H9 (cell line): ENCODE results near the gene DOCK1. TPM values are rescaled to one million over a fixed set of nuclear protein-coding genes. Genes with fewer than 3 reads are reported as not detected.

ENCODE experiments used
- DNase-seq: peaks from one replicate; pipeline ENCODE4 v3.0.0-alpha.2; 2017
- H2AFZ ChIP-seq: one replicate; pipeline ENCODE4 v1.6.1; 2013; ENCODE audit warnings: mild to moderate bottlenecking, low read length, control low read depth, moderate library complexity
- H2AK5ac ChIP-seq: 2 replicates; pipeline ENCODE4 v1.6.1; 2013; ENCODE audit warnings: low read length, control low read depth, mixed read lengths; ENCODE audit not compliant: insufficient read length
- H2BK120ac ChIP-seq: one replicate; pipeline ENCODE4 v1.6.1; 2013; ENCODE audit warnings: low read depth, mild to moderate bottlenecking, low read length, control low read depth, inconsistent platforms; ENCODE audit not compliant: poor library complexity, severe bottlenecking
- H2BK12ac ChIP-seq: 2 replicates; pipeline ENCODE4 v1.6.1; 2013; ENCODE audit warnings: low read length, control low read depth, mixed read lengths, low read depth; ENCODE audit not compliant: insufficient read length
- H2BK15ac ChIP-seq: 2 replicates; pipeline ENCODE4 v1.6.1; 2013; ENCODE audit warnings: low read depth, low read length, control low read depth
- H2BK20ac ChIP-seq: one replicate; pipeline ENCODE4 v1.6.1; 2013; ENCODE audit warnings: low read depth, mild to moderate bottlenecking, low read length, control low read depth, inconsistent platforms; ENCODE audit not compliant: poor library complexity, severe bottlenecking
- H2BK5ac ChIP-seq: 2 replicates; pipeline ENCODE4 v1.6.1; 2013; ENCODE audit warnings: low read length, control low read depth, mixed read lengths; ENCODE audit not compliant: insufficient read length
- H3K14ac ChIP-seq: 2 replicates; pipeline ENCODE4 v1.6.1; 2013; ENCODE audit warnings: low read length, control low read depth; ENCODE audit not compliant: insufficient read depth
- H3K18ac ChIP-seq: 2 replicates; pipeline ENCODE4 v1.6.1; 2013; ENCODE audit warnings: low read depth, mild to moderate bottlenecking, mixed read lengths, low read length, control low read depth; ENCODE audit not compliant: insufficient read length
- H3K23ac ChIP-seq: 2 replicates; pipeline ENCODE4 v1.6.1; 2013; ENCODE audit warnings: low read length, control low read depth, mixed read lengths, low read depth; ENCODE audit not compliant: insufficient read length
- H3K23me2 ChIP-seq: 2 replicates; pipeline ENCODE4 v1.6.1; 2013; ENCODE audit warnings: low read depth, mild to moderate bottlenecking, mixed read lengths, low read length, control low read depth; ENCODE audit not compliant: insufficient read length, poor library complexity, severe bottlenecking
- H3K27ac ChIP-seq: 2 replicates; pipeline ENCODE4 v1.5.1; 2013; ENCODE audit warnings: low read length, control low read depth, mixed read lengths, low read depth; ENCODE audit not compliant: insufficient read length
- H3K27me3 ChIP-seq: 2 replicates; pipeline ENCODE4 v1.6.1; 2013; ENCODE audit warnings: low read length, control low read depth, inconsistent platforms; ENCODE audit not compliant: insufficient read depth
- H3K4ac ChIP-seq: 2 replicates; pipeline ENCODE4 v1.6.1; 2013; ENCODE audit warnings: low read depth, mild to moderate bottlenecking, control low read depth, inconsistent platforms, low read length, moderate library complexity
- H3K4me1 ChIP-seq: 2 replicates; pipeline ENCODE4 v1.6.1; 2013; ENCODE audit warnings: low read length, control low read depth, inconsistent platforms; ENCODE audit not compliant: insufficient read depth
- H3K4me2 ChIP-seq: 2 replicates; pipeline ENCODE4 v1.6.1; 2013; ENCODE audit warnings: low read length, control low read depth, mixed read lengths; ENCODE audit not compliant: insufficient read length, insufficient read depth
- H3K56ac ChIP-seq: 2 replicates; pipeline ENCODE4 v1.6.1; 2013; ENCODE audit warnings: low read depth, mild to moderate bottlenecking, mixed read lengths, low read length, control low read depth; ENCODE audit not compliant: insufficient read length
- H3K79me1 ChIP-seq: 2 replicates; pipeline ENCODE4 v1.6.1; 2013; ENCODE audit warnings: low read depth, mild to moderate bottlenecking, moderate library complexity, low read length, control low read depth, inconsistent platforms; ENCODE audit not compliant: insufficient read depth, poor library complexity, severe bottlenecking
- H3K79me2 ChIP-seq: 2 replicates; pipeline ENCODE4 v1.6.1; 2013; ENCODE audit warnings: low read length, control low read depth, inconsistent platforms; ENCODE audit not compliant: insufficient read depth
- H3K9ac ChIP-seq: 2 replicates; pipeline ENCODE4 v1.6.1; 2013; ENCODE audit warnings: low read length, control low read depth, mixed read lengths; ENCODE audit not compliant: insufficient read length; ENCODE audit errors: extremely low read depth
- H3K9me3 ChIP-seq: one replicate; pipeline ENCODE4 v1.6.1; 2013; ENCODE audit warnings: low read depth, low read length, inconsistent platforms; ENCODE audit not compliant: control insufficient read depth
- H3T11ph ChIP-seq: one replicate; pipeline ENCODE4 v1.6.1; 2013; ENCODE audit warnings: mild to moderate bottlenecking, low read length, control low read depth, inconsistent platforms
- H4K20me1 ChIP-seq: one replicate; pipeline ENCODE4 v1.6.1; 2013; ENCODE audit not compliant: control insufficient read depth, insufficient read length, insufficient read depth
- H4K5ac ChIP-seq: 2 replicates; pipeline ENCODE4 v1.6.1; 2013; ENCODE audit warnings: low read depth, mild to moderate bottlenecking, mixed read lengths, low read length, control low read depth; ENCODE audit not compliant: insufficient read length
- H4K8ac ChIP-seq: replicated peaks from 2 replicates; pipeline ENCODE4 v1.6.1; 2013; ENCODE audit warnings: low read length, control low read depth, mixed read lengths, low read depth; ENCODE audit not compliant: insufficient read length
- H4K91ac ChIP-seq: 2 replicates; pipeline ENCODE4 v1.6.1; 2013; ENCODE audit warnings: low read depth, mild to moderate bottlenecking, moderate library complexity, mixed read lengths, low read length, control low read depth; ENCODE audit not compliant: insufficient read length
- H3K27ac Mint-ChIP-seq, 3 experiments: 2 replicates in 2 of 3; 3 replicates in 1 of 3; pipeline ENCODE4 v1.8.0; 2020 to 2021; ENCODE audit warnings: mixed read lengths in 3 of 3, mild to moderate bottlenecking in 1 of 3, moderate library complexity in 1 of 3
- H3K27me3 Mint-ChIP-seq: 2 replicates; pipeline ENCODE4 v1.8.0; 2021; ENCODE audit warnings: low read depth, mild to moderate bottlenecking, moderate library complexity, mixed read lengths
- H3K36me3 Mint-ChIP-seq, 3 experiments: 2 replicates in 2 of 3; 3 replicates in 1 of 3; pipeline ENCODE4 v1.8.0; 2020 to 2021; ENCODE audit warnings: low read depth in 3 of 3, mixed read lengths in 3 of 3; ENCODE audit not compliant: insufficient read depth in 1 of 3
- H3K4me1 Mint-ChIP-seq, 2 experiments: 2 replicates each; pipeline ENCODE4 v1.8.0; 2020; ENCODE audit warnings: mixed read lengths in 2 of 2
- H3K4me3 Mint-ChIP-seq, 2 experiments: 2 replicates in 1 of 2; 3 replicates in 1 of 2; pipeline ENCODE4 v1.8.0; 2020 to 2021; ENCODE audit warnings: mild to moderate bottlenecking in 2 of 2, mixed read lengths in 2 of 2, moderate library complexity in 1 of 2
- H3K9me3 Mint-ChIP-seq, 2 experiments: 2 replicates in 1 of 2; 3 replicates in 1 of 2; pipeline ENCODE4 v1.8.0; 2020; ENCODE audit warnings: mild to moderate bottlenecking in 2 of 2, mixed read lengths in 2 of 2, moderate library complexity in 1 of 2
- WGBS: extraction: QIAGEN DNeasy Blood & Tissue Kit; methylation state at CpG from one replicate; pipeline ENCODE4 v1.1.7; 2013; ENCODE audit warnings: missing lambda C conversion rate, low lambda C conversion rate, mixed read lengths; ENCODE audit not compliant: insufficient read length; ENCODE audit errors: extremely low coverage; 5-methylcytosine and 5-hydroxymethylcytosine counted together
- total RNA-seq: library from RNA; stranded (reverse); gene quantifications from 2 replicates; pipeline ENCODE4 v1.2.1, GENCODE V29; 2021
- TF ChIP-seq, protein P1 (sequence below): fragments of 200-600 bp; sonication (generic); conservative IDR thresholded peaks from 3 replicates; pipeline ENCODE4 v1.8.0; 2021; ENCODE audit warnings: antibody characterized with exemption, mild to moderate bottlenecking

Gene DOCK1
- total RNA-seq, 1 experiment from 2014 or later, result 57.0 TPM

GRCh38 chr10:127082651-127083050 is 177.4 kb downstream of the DOCK1 start:
- TF ChIP-seq, protein P1, sequence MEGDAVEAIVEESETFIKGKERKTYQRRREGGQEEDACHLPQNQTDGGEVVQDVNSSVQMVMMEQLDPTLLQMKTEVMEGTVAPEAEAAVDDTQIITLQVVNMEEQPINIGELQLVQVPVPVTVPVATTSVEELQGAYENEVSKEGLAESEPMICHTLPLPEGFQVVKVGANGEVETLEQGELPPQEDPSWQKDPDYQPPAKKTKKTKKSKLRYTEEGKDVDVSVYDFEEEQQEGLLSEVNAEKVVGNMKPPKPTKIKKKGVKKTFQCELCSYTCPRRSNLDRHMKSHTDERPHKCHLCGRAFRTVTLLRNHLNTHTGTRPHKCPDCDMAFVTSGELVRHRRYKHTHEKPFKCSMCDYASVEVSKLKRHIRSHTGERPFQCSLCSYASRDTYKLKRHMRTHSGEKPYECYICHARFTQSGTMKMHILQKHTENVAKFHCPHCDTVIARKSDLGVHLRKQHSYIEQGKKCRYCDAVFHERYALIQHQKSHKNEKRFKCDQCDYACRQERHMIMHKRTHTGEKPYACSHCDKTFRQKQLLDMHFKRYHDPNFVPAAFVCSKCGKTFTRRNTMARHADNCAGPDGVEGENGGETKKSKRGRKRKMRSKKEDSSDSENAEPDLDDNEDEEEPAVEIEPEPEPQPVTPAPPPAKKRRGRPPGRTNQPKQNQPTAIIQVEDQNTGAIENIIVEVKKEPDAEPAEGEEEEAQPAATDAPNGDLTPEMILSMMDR, result no peak
- Histone ChIP-seq H2BK15ac (no peak overlapping the region), H3T11ph (no peak overlapping the region), H3K23me2 (no peaks in the 10 kb centered on the region), H2BK20ac (no peak overlapping the region), H3K4me1 (no peaks in the 10 kb centered on the region), H3K9ac (no peak overlapping the region), H3K4ac (no peak overlapping the region), H4K5ac (no peak overlapping the region), H4K20me1 (no peaks in the 10 kb centered on the region), H4K91ac (no peak overlapping the region), H3K14ac (no peak overlapping the region), H2BK12ac (no peak overlapping the region), H3K79me1 (no peaks in the 10 kb centered on the region), H3K18ac (no peak overlapping the region), H3K56ac (no peak overlapping the region), H3K23ac (no peak overlapping the region), H3K9me3 (no peaks in the 10 kb centered on the region), H3K27ac (no peak overlapping the region), H4K8ac (no peak overlapping the region), H3K27me3 (no peaks in the 10 kb centered on the region), H2BK120ac (no peak overlapping the region), H3K79me2 (no peaks in the 10 kb centered on the region), H2BK5ac (no peak overlapping the region), H2AFZ (no peak overlapping the region), H2AK5ac (no peak overlapping the region), H3K4me2 (no peak overlapping the region)
- H3K4me3 Mint-ChIP-seq, result no peak overlapping the region
- DNase-seq, result no peak
- H3K27ac Mint-ChIP-seq, result no peak overlapping the region
- H3K4me1 Mint-ChIP-seq, result peaks cover 20 to 22% of the 10 kb centered on the region in 2 experiments
- no CpG with 5 or more reads among the region's 4 CpGs for WGBS
- no peaks in the 10 kb centered on the region for H3K27me3 Mint-ChIP-seq
- H3K36me3 Mint-ChIP-seq, result peaks cover 19 to 25% (median 23%) of the 10 kb centered on the region in 3 experiments
- peaks cover 0 to 5% of the 10 kb centered on the region in 2 experiments; a peak in 1 of 5 replicates for H3K9me3 Mint-ChIP-seq
